Left lung (tissue), 10 donors: ENCODE results near the gene MTUS2. TPM values are rescaled to one million over a fixed set of nuclear protein-coding genes. Genes with fewer than 3 reads are reported as not detected.
A peak's percentile ranks its signal among the peaks of the same experiment; 100 is the strongest.

Experiments used
- ATAC-seq: fragments of 200-7000 bp; cut with Tn5 transposase; one replicate; pipeline ENCODE4 v1.9.1; 2020; ENCODE audit warnings: moderate library complexity
- DNase-seq, 4 donors: peaks; one replicate each; pipeline ENCODE4 v3.0.0-alpha.2; 2013 to 2020
- H3K27ac ChIP-seq, 2 donors: fragments of 200-600 bp; sonication (generic) in 1 of 2; one replicate each; pipeline versions ENCODE4 v1.5.0 to v1.8.0; 2020 to 2021
- H3K27me3 ChIP-seq, 2 donors: fragments of 200-600 bp; sonication (generic) in 1 of 2; one replicate each; pipeline versions ENCODE4 v1.5.0 to v1.8.0; 2020 to 2021
- H3K36me3 ChIP-seq, 2 donors: fragments of 200-600 bp; sonication (generic) in 1 of 2; one replicate each; pipeline versions ENCODE4 v1.5.0 to v1.8.0; 2020 to 2021
- H3K4me1 ChIP-seq, 2 donors: fragments of 200-600 bp; one replicate each; pipeline ENCODE4 v1.8.0; 2021
- H3K4me3 ChIP-seq, 2 donors: fragments of 200-600 bp; sonication (generic) in 1 of 2; one replicate each; pipeline versions ENCODE4 v1.5.0 to v1.8.0; 2020 to 2021; ENCODE audit warnings: mild to moderate bottlenecking in 1 of 2
- H3K9me3 ChIP-seq, 2 donors: fragments of 200-600 bp; sonication (generic) in 1 of 2; one replicate each; pipeline versions ENCODE4 v1.5.0 to v1.8.0; 2020 to 2021
- intact Hi-C, 2 donors: fragments of 100-400 bp; cut with DNase I; formaldehyde crosslinking; loops; one replicate each; pipeline versions ENCODE4 v1.11.2 to v1.14.2; 2022
- polyA plus RNA-seq, 6 donors: library from polyadenylated mRNA; unstranded; fragments of 120-200 nt; gene quantifications; one replicate each; pipeline ENCODE4 v1.2.1, GENCODE V29; 2013; ENCODE audit not compliant: insufficient read length in 6 of 6
- total RNA-seq, 2 donors: library from RNA; stranded (reverse); fragmentation: NEBNext Ultra II Directional; extraction: Animal tissue kit (Norgen Biotek cat#: 25700); gene quantifications; one replicate each; pipeline ENCODE4 v1.2.1, GENCODE V29; 2021
- TF ChIP-seq, protein P1 (sequence below), 2 donors: fragments of 200-600 bp; sonication (generic) in 1 of 2; IDR thresholded peaks; one replicate each; pipeline versions ENCODE4 v1.5.0 to v1.8.0; 2021; ENCODE audit warnings: antibody characterized with exemption in 2 of 2
- donor health status: DM: no; HTN: yes; CAD: no.
- donor health status: DM: no; HTN: no; CAD: no.

The MTUS2 gene
- total and polyA plus RNA-seq, 8 donors = 0.21 to 0.92 (median 0.50) TPM

DNA sequence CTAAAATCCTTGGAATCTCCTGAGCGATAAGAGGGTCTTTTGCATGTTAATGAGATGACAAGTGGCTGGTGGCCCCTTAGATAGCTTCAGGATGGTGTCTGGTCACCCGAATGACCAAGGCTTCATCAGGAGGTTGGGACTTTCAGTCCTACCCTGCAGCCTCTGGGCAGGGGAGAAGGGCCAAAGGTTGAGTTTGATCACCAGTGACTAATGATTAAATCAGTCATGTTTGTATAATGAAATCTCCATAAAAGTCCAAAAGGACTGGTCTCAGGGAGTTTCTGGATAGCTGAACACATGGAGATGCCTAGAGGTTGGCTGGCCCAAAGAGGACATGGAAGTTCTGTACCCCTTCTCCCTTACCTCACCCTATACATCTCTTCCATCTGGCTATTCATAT is 316.2 kb downstream of the MTUS2 start:
- Histone ChIP-seq H3K36me3 (no peaks in the 10 kb centered on the region), H3K4me3 (no peak overlapping the region), H3K27me3 (no peaks in the 10 kb centered on the region), H3K27ac (no peak overlapping the region), H3K4me1 (no peaks in the 10 kb centered on the region), H3K9me3 (peaks cover 0 to 13% of the 10 kb centered on the region in 2 donors)
- intact Hi-C loops = no loop called here
- TF ChIP-seq, protein P1, sequence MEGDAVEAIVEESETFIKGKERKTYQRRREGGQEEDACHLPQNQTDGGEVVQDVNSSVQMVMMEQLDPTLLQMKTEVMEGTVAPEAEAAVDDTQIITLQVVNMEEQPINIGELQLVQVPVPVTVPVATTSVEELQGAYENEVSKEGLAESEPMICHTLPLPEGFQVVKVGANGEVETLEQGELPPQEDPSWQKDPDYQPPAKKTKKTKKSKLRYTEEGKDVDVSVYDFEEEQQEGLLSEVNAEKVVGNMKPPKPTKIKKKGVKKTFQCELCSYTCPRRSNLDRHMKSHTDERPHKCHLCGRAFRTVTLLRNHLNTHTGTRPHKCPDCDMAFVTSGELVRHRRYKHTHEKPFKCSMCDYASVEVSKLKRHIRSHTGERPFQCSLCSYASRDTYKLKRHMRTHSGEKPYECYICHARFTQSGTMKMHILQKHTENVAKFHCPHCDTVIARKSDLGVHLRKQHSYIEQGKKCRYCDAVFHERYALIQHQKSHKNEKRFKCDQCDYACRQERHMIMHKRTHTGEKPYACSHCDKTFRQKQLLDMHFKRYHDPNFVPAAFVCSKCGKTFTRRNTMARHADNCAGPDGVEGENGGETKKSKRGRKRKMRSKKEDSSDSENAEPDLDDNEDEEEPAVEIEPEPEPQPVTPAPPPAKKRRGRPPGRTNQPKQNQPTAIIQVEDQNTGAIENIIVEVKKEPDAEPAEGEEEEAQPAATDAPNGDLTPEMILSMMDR (IDR thresholded peaks at IDR 0.05) = no peak
- ATAC-seq (no peak), DNase-seq (no peak)

DNA sequence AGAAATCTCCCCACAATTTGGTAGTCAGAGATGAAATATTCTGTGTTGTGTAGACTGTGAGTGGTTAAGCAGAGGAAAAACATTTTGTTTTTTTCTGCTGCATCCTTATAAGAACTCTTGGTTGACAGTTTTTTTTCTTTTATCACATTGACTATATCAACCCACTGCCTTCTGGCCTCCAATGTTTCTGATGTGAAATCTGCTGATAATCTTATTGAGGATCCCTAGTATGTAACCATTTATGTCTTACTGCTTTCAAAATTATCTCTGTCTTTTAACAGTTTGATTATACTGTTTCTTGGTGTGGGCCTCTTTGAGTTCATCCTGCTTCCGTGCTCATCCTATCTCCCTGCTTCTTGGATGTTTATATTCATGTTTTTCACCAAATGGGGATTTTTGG is 316.9 kb downstream of the MTUS2 start:
- intact Hi-C loops = no loop called here
- Histone ChIP-seq H3K4me1 (no peaks in the 10 kb centered on the region), H3K4me3 (no peak overlapping the region), H3K9me3 (peaks cover 0 to 13% of the 10 kb centered on the region in 2 donors), H3K36me3 (no peaks in the 10 kb centered on the region), H3K27me3 (no peaks in the 10 kb centered on the region), H3K27ac (no peak overlapping the region)
- TF ChIP-seq, protein P1 (IDR thresholded peaks at IDR 0.05) = no peak
- DNase-seq = no peak
- no peak for ATAC-seq

DNA sequence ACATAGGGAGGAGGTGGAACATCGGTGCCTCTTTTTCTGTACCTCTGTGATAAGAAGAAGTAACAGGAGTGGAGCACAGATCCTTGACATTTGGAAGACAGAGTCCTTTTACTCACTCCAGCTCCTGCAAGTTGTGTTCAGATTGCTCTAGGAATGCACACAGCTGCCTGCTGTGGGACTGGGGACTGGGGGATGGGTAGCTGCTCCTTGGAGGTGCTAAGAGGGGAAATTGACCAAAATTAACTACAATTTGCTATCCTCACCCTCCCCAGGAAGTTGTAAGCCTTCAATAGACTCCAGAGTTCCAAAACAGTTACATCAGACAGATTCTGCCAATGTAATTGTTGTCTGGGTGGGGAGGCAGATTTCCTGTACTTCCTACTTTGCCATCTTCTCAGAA is 317.9 kb downstream of the MTUS2 start:
- DNase-seq (no peak), ATAC-seq (no peak)
- no peak overlapping the region for H3K4me3 ChIP-seq
- H3K4me1 ChIP-seq = no peaks in the 10 kb centered on the region
- H3K27ac ChIP-seq = no peak overlapping the region
- TF ChIP-seq, protein P1 (IDR thresholded peaks at IDR 0.05) = no peak
- H3K36me3 ChIP-seq = no peaks in the 10 kb centered on the region
- intact Hi-C loops = no loop called here
- H3K9me3 ChIP-seq = peaks cover 0 to 13% of the 10 kb centered on the region in 2 donors
- no peaks in the 10 kb centered on the region for H3K27me3 ChIP-seq

DNA sequence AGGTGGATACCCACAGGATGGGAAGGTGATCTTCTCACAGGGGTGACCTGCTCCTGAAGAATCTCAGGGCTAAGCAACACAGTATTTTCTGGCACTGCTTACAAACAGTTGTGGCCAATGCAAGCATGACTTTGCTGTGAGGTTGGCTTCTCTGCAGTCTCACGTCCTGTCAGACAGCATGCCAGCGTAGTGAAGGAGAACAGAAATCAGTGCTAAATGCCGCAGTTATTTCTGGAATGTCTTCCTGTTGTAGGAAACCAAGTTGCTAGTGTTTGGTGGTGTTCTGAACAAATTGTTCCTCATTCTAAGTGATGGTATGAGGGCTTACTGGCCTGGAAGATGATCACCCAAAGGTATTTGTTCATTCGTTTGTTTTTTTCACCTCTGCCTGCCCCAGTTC is 320.1 kb downstream of the MTUS2 start:
- TF ChIP-seq, protein P1 (IDR thresholded peaks at IDR 0.05) = no peak
- Histone ChIP-seq H3K4me3 (no peak overlapping the region), H3K36me3 (no peaks in the 10 kb centered on the region), H3K27me3 (no peaks in the 10 kb centered on the region), H3K4me1 (no peaks in the 10 kb centered on the region), H3K9me3 (peaks cover 0 to 13% of the 10 kb centered on the region in 2 donors), H3K27ac (no peak overlapping the region)
- ATAC-seq = peak; percentile 14
- peak in 2 of 4 donors; percentile 9 to 22 for DNase-seq
- intact Hi-C loops = no loop called here

DNA sequence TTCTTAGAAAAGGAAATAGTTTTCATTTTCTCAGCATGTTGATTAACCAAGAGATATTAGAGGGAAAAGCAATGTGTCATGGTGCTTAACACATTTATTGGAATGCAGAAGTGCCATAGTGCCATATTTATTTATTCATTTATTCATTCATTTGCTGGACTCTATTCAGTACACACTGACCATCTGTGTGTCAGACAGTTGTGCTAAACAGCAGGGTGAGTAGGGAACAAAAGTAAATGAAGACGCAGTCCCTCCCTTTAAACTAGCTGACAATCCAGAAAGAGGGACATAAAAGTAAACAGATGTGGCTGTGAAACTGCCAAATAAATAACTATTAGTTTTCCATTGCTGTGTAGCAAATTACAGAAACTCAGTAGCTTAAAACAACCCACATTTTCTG is 323.7 kb downstream of the MTUS2 start:
- intact Hi-C loops = no loop called here
- H3K9me3 ChIP-seq = peaks cover 0 to under 1% of the 10 kb centered on the region in 2 donors
- no peak overlapping the region for H3K4me3 ChIP-seq
- TF ChIP-seq, protein P1 (IDR thresholded peaks at IDR 0.05) = no peak
- H3K4me1 ChIP-seq = no peaks in the 10 kb centered on the region
- no peak overlapping the region for H3K27ac ChIP-seq
- H3K36me3 ChIP-seq = no peaks in the 10 kb centered on the region
- no peak for ATAC-seq
- no peak for DNase-seq
- H3K27me3 ChIP-seq = no peaks in the 10 kb centered on the region
